ENCODE results near the gene PSG2.
"Not testable (repeated sequence)": the region's sequence is repeated elsewhere in the genome, so short reads cannot be mapped to it uniquely, and the experiment has no call there.

Gene PSG2

DNA sequence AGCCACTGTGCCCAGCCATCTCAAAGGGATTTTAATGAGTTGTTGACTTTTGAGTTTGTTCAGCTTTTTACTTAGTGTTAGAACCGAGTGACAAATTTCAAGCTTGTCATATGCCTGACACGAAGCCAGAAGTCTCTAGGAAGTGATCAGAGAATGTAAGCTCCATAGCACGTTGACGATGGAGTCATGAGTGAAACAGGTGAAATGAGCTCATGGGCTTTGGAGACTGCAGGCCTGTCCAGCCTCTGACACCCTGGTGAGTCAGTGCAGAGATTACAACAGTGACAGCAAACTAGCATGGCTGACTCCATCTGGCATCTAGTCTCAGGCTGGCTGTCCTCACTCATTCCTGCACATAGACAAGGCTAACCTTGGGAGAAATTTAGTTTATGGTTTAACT, 60.9 kb downstream of the PSG2 start:
- in situ Hi-C loops (cut with HindIII; ENCODE audit: low pct_ligation_motif_present, low pct_unique_long_range_greater_than_20kb, low sequenced_read_pairs) = not testable (repeated sequence)
- peak; percentile 24 for DNase-seq

DNA sequence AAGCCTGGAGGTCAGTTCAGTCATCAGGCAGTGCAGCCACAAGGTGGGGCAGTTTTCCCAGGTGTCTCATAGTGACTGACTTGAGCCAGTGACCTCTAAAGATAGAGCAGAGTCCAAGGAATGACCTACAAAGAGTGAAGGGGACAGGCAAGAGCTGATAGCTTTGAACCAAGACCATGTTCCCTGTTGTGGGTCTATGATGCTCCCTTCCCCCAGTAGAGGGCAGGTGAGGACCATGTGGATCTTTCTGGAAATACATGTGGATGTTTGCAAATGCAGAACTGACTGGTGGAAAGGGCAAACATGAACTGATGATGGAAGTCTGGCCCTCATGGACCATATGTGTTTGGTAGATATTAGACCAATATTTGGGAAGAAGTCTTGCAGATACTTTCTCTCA, 62.9 kb downstream of the PSG2 start:
- in situ Hi-C loops (cut with HindIII; ENCODE audit: low pct_ligation_motif_present, low pct_unique_long_range_greater_than_20kb, low sequenced_read_pairs); DNase-seq: not testable (repeated sequence)
